Osteoblast (primary cell): ENCODE data around the gene BLOC1S3. TPM values are rescaled to one million over a fixed set of nuclear protein-coding genes. Genes with fewer than 3 reads are reported as not detected.

Experiments
- DNase-seq: peaks from one replicate; pipeline ENCODE4 v3.0.0; 2011; ENCODE audit warnings: low spot score, mixed read lengths; ENCODE audit not compliant: insufficient read length; ENCODE audit errors: missing footprints
- H2AFZ ChIP-seq: 2 replicates; pipeline ENCODE4 v1.6.0; 2011; ENCODE audit warnings: mild to moderate bottlenecking, low read length
- H3K27ac ChIP-seq: 2 replicates; pipeline ENCODE4 v1.5.1; 2011; ENCODE audit warnings: mild to moderate bottlenecking, low read depth, low read length, moderate library complexity
- H3K27me3 ChIP-seq: 2 replicates; pipeline ENCODE4 v1.6.0; 2012; ENCODE audit warnings: mild to moderate bottlenecking, control low read depth, inconsistent platforms, low read length, moderate library complexity; ENCODE audit not compliant: insufficient read depth
- H3K36me3 ChIP-seq: 2 replicates; pipeline ENCODE4 v1.5.1; 2011; ENCODE audit warnings: mild to moderate bottlenecking, low read length, control low read depth, moderate library complexity; ENCODE audit not compliant: insufficient read depth
- H3K4me1 ChIP-seq: 2 replicates; pipeline ENCODE4 v1.5.1; 2011; ENCODE audit warnings: mild to moderate bottlenecking, low read length, control low read depth, moderate library complexity; ENCODE audit not compliant: insufficient read depth
- H3K4me2 ChIP-seq: 2 replicates; pipeline ENCODE4 v1.6.0; 2011; ENCODE audit warnings: mild to moderate bottlenecking, low read length; ENCODE audit not compliant: insufficient read depth
- H3K4me3 ChIP-seq: fragments of 200-600 bp; sonication (generic); 3 replicates; pipeline ENCODE4 v1.5.1; 2012; ENCODE audit warnings: mild to moderate bottlenecking, low read length, inconsistent platforms; ENCODE audit not compliant: insufficient read depth
- H3K79me2 ChIP-seq: 2 replicates; pipeline ENCODE4 v1.6.0; 2012; ENCODE audit warnings: mild to moderate bottlenecking, low read length, control low read depth, inconsistent platforms; ENCODE audit not compliant: insufficient read depth
- H3K9me3 ChIP-seq: 2 replicates; pipeline ENCODE4 v1.5.1; 2011; ENCODE audit warnings: low read depth, low read length, control low read depth
- H4K20me1 ChIP-seq: 2 replicates; pipeline ENCODE4 v1.6.0; 2012; ENCODE audit warnings: mild to moderate bottlenecking, low read length, control low read depth; ENCODE audit not compliant: insufficient read depth
- CTCF ChIP-seq: IDR thresholded peaks from 2 replicates; pipeline ENCODE4 v1.5.1; 2011; ENCODE audit warnings: mild to moderate bottlenecking, low read depth, low read length, moderate library complexity; ENCODE audit errors: extremely low read depth
- total RNA-seq: library from RNA; depleted of rRNA; stranded (reverse); fragments of >200 nt; gene quantifications from 2 replicates; pipeline ENCODE4 v1.2.3, GENCODE V29; 2012

The BLOC1S3 gene
- total RNA-seq, 1 donor, result 7.2 TPM

- peak within 1 kb of the TSS; percentile 73 for H2AFZ ChIP-seq
- peak within 1 kb of the TSS; percentile 99 for H3K27ac ChIP-seq
- peak within 1 kb of the TSS; percentile 97 for H3K4me2 ChIP-seq
- H3K4me3 ChIP-seq, result peak within 1 kb of the TSS; percentile 89
- no peak for TF ChIP-seq CTCF
- peaks cover 9% of the 10 kb centered on the region for H3K36me3 ChIP-seq
- peaks cover 32% of the 10 kb centered on the region for H3K4me1 ChIP-seq
- H3K9me3 ChIP-seq, result no peaks in the 10 kb centered on the region
- peak; percentile 94 for DNase-seq
- peaks cover 31% of the 10 kb centered on the region for H3K79me2 ChIP-seq
- peaks cover 7% of the 10 kb centered on the region for H4K20me1 ChIP-seq
- H3K27me3 ChIP-seq, result no peaks in the 10 kb centered on the region
These were observed 745 bp upstream of the BLOC1S3 start, which contains the start of gene TRAPPC6A for GRCh38 chr19:45177817-45178261. Gene TRAPPC6A, minus strand, starts transcription at chr19:45178237. Its CDS starts 19 bp downstream, at chr19:45178218.

- no peak for TF ChIP-seq CTCF
- DNase-seq, result peak; percentile 91
These were observed 698 bp downstream of the BLOC1S3 start for GRCh38 chr19:45179072-45179891.

GRCh38 chr19:45179892-45180370, 1.3 kb downstream of the BLOC1S3 start:
- peaks cover 31% of the 10 kb centered on the region for H3K79me2 ChIP-seq
- peak overlapping the region; percentile 97 for H3K4me2 ChIP-seq
- no peak for TF ChIP-seq CTCF
- peaks cover 19% of the 10 kb centered on the region for H3K4me1 ChIP-seq
- H4K20me1 ChIP-seq, result peaks cover 7% of the 10 kb centered on the region
- H3K4me3 ChIP-seq, result peak overlapping the region; percentile 89
- DNase-seq, result no peak
- H3K36me3 ChIP-seq, result peaks cover 9% of the 10 kb centered on the region
- no peaks in the 10 kb centered on the region for H3K27me3 ChIP-seq
- H3K27ac ChIP-seq, result peak overlapping the region; percentile 95
- H3K9me3 ChIP-seq, result no peaks in the 10 kb centered on the region
- H2AFZ ChIP-seq, result peak overlapping the region; percentile 65

More at GRCh38 chr19:45179072-45179891, 698 bp downstream of the BLOC1S3 start:
- Histone ChIP-seq H4K20me1 (peaks cover 7% of the 10 kb centered on the region), H3K27me3 (no peaks in the 10 kb centered on the region), H3K9me3 (no peaks in the 10 kb centered on the region), H3K4me3 (peak overlapping the region; percentile 89), H3K36me3 (peaks cover 9% of the 10 kb centered on the region), H2AFZ (peak overlapping the region; percentile 73), H3K79me2 (peaks cover 31% of the 10 kb centered on the region), H3K4me1 (peaks cover 23% of the 10 kb centered on the region), H3K4me2 (peak overlapping the region; percentile 97), H3K27ac (peak overlapping the region; percentile 95)

- Histone ChIP-seq H3K4me3 (no peak overlapping the region), H4K20me1 (peaks cover 10% of the 10 kb centered on the region), H3K4me1 (peaks cover 18% of the 10 kb centered on the region), H2AFZ (no peak overlapping the region), H3K9me3 (no peaks in the 10 kb centered on the region), H3K79me2 (peaks cover 31% of the 10 kb centered on the region), H3K27ac (no peak overlapping the region), H3K4me2 (peak overlapping the region; percentile 16), H3K27me3 (no peaks in the 10 kb centered on the region), H3K36me3 (peaks cover 9% of the 10 kb centered on the region)
- peak; percentile 60 for DNase-seq
- TF ChIP-seq CTCF, result no peak
These were observed 2.4 kb downstream of the BLOC1S3 start for GRCh38 chr19:45180936-45181335.
